Breast epithelium (tissue), 3 donors: ENCODE results near the gene NCOR2.

Experiments
- POLR2A ChIP-seq: fragments of 450-650 bp; IDR thresholded peaks from one replicate; pipeline ENCODE4 v1.6.1; 2016; ENCODE audit warnings: antibody characterized with exemption, mild to moderate bottlenecking, moderate library complexity
- TF ChIP-seq, protein P1 (sequence below), 3 donors: fragments of 450-650 bp; IDR thresholded peaks; one replicate each; pipeline ENCODE4 v1.5.1; 2016 to 2017; ENCODE audit warnings: antibody characterized with exemption in 3 of 3, mild to moderate bottlenecking in 3 of 3, moderate library complexity in 3 of 3

DNA sequence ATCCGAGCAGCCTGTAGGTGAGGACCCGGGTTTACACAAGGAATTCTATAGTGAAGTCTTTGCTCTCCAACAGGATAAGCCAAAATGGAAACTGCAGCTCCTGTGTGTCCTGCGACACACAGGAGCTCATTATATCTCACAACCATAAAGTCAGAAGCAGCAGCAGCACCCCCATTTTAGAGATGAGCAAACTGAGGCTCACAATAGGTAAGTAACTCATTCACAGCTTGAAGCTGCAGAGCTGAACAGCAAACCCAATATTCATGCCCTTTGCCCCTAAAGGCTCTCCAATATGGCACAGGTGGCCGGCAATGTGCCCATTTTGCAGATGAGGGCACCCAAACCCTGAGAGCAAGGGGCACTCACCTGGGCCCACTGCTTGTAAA lies 4.6 kb downstream of the NCOR2 start:
- TF ChIP-seq, protein P1, sequence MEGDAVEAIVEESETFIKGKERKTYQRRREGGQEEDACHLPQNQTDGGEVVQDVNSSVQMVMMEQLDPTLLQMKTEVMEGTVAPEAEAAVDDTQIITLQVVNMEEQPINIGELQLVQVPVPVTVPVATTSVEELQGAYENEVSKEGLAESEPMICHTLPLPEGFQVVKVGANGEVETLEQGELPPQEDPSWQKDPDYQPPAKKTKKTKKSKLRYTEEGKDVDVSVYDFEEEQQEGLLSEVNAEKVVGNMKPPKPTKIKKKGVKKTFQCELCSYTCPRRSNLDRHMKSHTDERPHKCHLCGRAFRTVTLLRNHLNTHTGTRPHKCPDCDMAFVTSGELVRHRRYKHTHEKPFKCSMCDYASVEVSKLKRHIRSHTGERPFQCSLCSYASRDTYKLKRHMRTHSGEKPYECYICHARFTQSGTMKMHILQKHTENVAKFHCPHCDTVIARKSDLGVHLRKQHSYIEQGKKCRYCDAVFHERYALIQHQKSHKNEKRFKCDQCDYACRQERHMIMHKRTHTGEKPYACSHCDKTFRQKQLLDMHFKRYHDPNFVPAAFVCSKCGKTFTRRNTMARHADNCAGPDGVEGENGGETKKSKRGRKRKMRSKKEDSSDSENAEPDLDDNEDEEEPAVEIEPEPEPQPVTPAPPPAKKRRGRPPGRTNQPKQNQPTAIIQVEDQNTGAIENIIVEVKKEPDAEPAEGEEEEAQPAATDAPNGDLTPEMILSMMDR (IDR thresholded peaks at IDR 0.05): no peak
- no peak for TF ChIP-seq POLR2A
